Ascending aorta (tissue), 2 donors: ENCODE measurements around the gene B3GALT6. TPM values are rescaled to one million over a fixed set of nuclear protein-coding genes. Genes with fewer than 3 reads are reported as not detected.
A peak's percentile ranks its signal among the peaks of the same experiment; 100 is the strongest.

Source experiments
- DNase-seq, 2 donors: peaks; one replicate each; pipeline ENCODE4 v3.0.0-alpha.2; 2019; ENCODE audit warnings: low spot score in 2 of 2
- H3K27ac ChIP-seq, 2 donors: fragments of 200-600 bp; sonication (generic); one replicate each; pipeline ENCODE4 v1.5.1; 2016 to 2017; ENCODE audit warnings: mild to moderate bottlenecking in 1 of 2
- H3K27me3 ChIP-seq: fragments of 200-600 bp; sonication (generic); one replicate; pipeline ENCODE4 v1.5.1; 2017
- H3K36me3 ChIP-seq, 2 donors: fragments of 200-600 bp; sonication (generic); one replicate each; pipeline ENCODE4 v1.5.1; 2016
- H3K4me1 ChIP-seq, 2 donors: fragments of 200-600 bp; sonication (generic); one replicate each; pipeline ENCODE4 v1.5.1; 2016 to 2017; ENCODE audit warnings: mild to moderate bottlenecking in 1 of 2
- H3K4me3 ChIP-seq, 2 donors: fragments of 200-600 bp; sonication (generic); one replicate each; pipeline ENCODE4 v1.5.1; 2016 to 2017; ENCODE audit warnings: mild to moderate bottlenecking in 1 of 2
- H3K9me3 ChIP-seq, 2 donors: fragments of 200-600 bp; sonication (generic); one replicate each; pipeline ENCODE4 v1.5.1; 2016
- CTCF ChIP-seq, 3 experiments: fragments of 200-600 bp in 2 of 3; fragments of 450-650 bp in 1 of 3; sonication (generic) in 2 of 3; IDR thresholded peaks; one replicate each; pipeline ENCODE4 v1.5.1; 2016 to 2019; ENCODE audit warnings: antibody characterized with exemption in 3 of 3, mild to moderate bottlenecking in 1 of 3, moderate library complexity in 1 of 3
- intact Hi-C: fragments of 100-400 bp; cut with DNase I; formaldehyde crosslinking; loops from one replicate; pipeline ENCODE4 v1.15.1; 2023
- total RNA-seq: library from RNA; depleted of rRNA; stranded (reverse); fragments of >200 nt; gene quantifications from one replicate; pipeline ENCODE4 v1.1.0, GENCODE V29; 2016

The B3GALT6 gene
- total RNA-seq, 1 donor from 2014 or later: 94.9 TPM

- TF ChIP-seq CTCF (IDR thresholded peaks at IDR 0.05): no peak
- Histone ChIP-seq H3K27me3 (no peaks in the 10 kb centered on the region), H3K4me1 (peaks cover 14 to 16% of the 10 kb centered on the region in 2 donors)
Measured at GRCh38 chr1:1226566-1227362, 5.3 kb upstream of the B3GALT6 start.

GRCh38 chr1:1227386-1227785 lies 4.7 kb upstream of the B3GALT6 start:
- intact Hi-C loops: no loop called here
- peaks cover 49 to 66% of the 10 kb centered on the region in 2 donors for H3K36me3 ChIP-seq
- no peaks in the 10 kb centered on the region for H3K9me3 ChIP-seq
- H3K27ac ChIP-seq: no peak overlapping the region
- TF ChIP-seq CTCF (IDR thresholded peaks at IDR 0.05): no peak
- H3K27me3 ChIP-seq: no peaks in the 10 kb centered on the region
- no peak for DNase-seq
- H3K4me1 ChIP-seq: peaks cover 14 to 16% of the 10 kb centered on the region in 2 donors
- no peak overlapping the region for H3K4me3 ChIP-seq

More at GRCh38 chr1:1226566-1227362, 5.3 kb upstream of the B3GALT6 start:
- Histone ChIP-seq H3K9me3 (no peaks in the 10 kb centered on the region), H3K4me3 (no peak overlapping the region), H3K36me3 (peaks cover 55 to 73% of the 10 kb centered on the region in 2 donors), H3K27ac (no peak overlapping the region)
- intact Hi-C loops: no loop called here
- DNase-seq: no peak

GRCh38 chr1:1228187-1228586 lies 3.9 kb upstream of the B3GALT6 start:
- H3K4me1 ChIP-seq: peaks cover 22% of the 10 kb centered on the region in 2 donors
- no peaks in the 10 kb centered on the region for H3K27me3 ChIP-seq
- H3K36me3 ChIP-seq: peaks cover 41 to 58% of the 10 kb centered on the region in 2 donors
- H3K9me3 ChIP-seq: no peaks in the 10 kb centered on the region
- intact Hi-C loops: no loop called here
- no peak for DNase-seq
- H3K4me3 ChIP-seq: no peak overlapping the region
- no peak for TF ChIP-seq CTCF (IDR thresholded peaks at IDR 0.05)
- H3K27ac ChIP-seq: no peak overlapping the region

GRCh38 chr1:1228596-1229321 lies 3.3 kb upstream of the B3GALT6 start:
- TF ChIP-seq CTCF (IDR thresholded peaks at IDR 0.05): no peak
- Histone ChIP-seq H3K27ac (no peak overlapping the region), H3K9me3 (no peaks in the 10 kb centered on the region), H3K36me3 (peaks cover 35 to 53% of the 10 kb centered on the region in 2 donors), H3K27me3 (no peaks in the 10 kb centered on the region), H3K4me3 (no peak overlapping the region), H3K4me1 (peaks cover 23% of the 10 kb centered on the region in 2 donors)
- DNase-seq: no peak
- intact Hi-C loops: no loop called here

- TF ChIP-seq CTCF (IDR thresholded peaks at IDR 0.05): no peak
- Histone ChIP-seq H3K4me1 (peaks cover 23% of the 10 kb centered on the region in 2 donors), H3K36me3 (peaks cover 31 to 43% of the 10 kb centered on the region in 2 donors), H3K9me3 (no peaks in the 10 kb centered on the region), H3K4me3 (peak overlapping the region; percentile 91 to 95), H3K27me3 (no peaks in the 10 kb centered on the region), H3K27ac (no peak overlapping the region)
- intact Hi-C loops: loop anchor here (5.0 kb wide), 2 partner anchors 78 to 227 kb away; partner anchors contain the start of genes ACAP3, HES4 and PUSL1
- DNase-seq: no peak
Measured at GRCh38 chr1:1229770-1230169, 2.3 kb upstream of the B3GALT6 start.
